CD4-positive, CD25-positive, alpha-beta regulatory T cell (primary cell): ENCODE results near the gene KLF3. TPM values are rescaled to one million over a fixed set of nuclear protein-coding genes. Genes with fewer than 3 reads are reported as not detected.

Experiments used
- ATAC-seq, 2 donors: fragments of 150-1000 bp; cut with Tn5 transposase; one replicate each; pipeline ENCODE4 v1.10.0; 2021; ENCODE audit warnings: low read depth in 2 of 2, moderate number of reproducible peaks in 2 of 2, moderate library complexity in 1 of 2
- DNase-seq, 3 donors: peaks; one replicate each; pipeline versions ENCODE4 v3.0.0 to v3.0.0-alpha.2; 2012 to 2022; ENCODE audit warnings: mixed read lengths in 1 of 3
- H3K27ac ChIP-seq: one replicate; pipeline ENCODE4 v1.7.0; 2013; ENCODE audit warnings: mild to moderate bottlenecking, low read length; ENCODE audit not compliant: insufficient read depth, poor library complexity, severe bottlenecking
- H3K27me3 ChIP-seq: one replicate; pipeline ENCODE4 v1.7.0; 2013; ENCODE audit warnings: low read length; ENCODE audit not compliant: control insufficient read depth, insufficient read depth
- H3K36me3 ChIP-seq: one replicate; pipeline ENCODE4 v1.7.0; 2013; ENCODE audit warnings: mild to moderate bottlenecking, low read length, moderate library complexity; ENCODE audit not compliant: control insufficient read depth, insufficient read depth
- H3K4me1 ChIP-seq: 2 replicates; pipeline ENCODE4 v1.7.0; 2013; ENCODE audit warnings: mild to moderate bottlenecking, low read length; ENCODE audit not compliant: insufficient read depth, control insufficient read depth, poor library complexity, severe bottlenecking
- H3K4me3 ChIP-seq: one replicate; pipeline ENCODE4 v1.7.0; 2013; ENCODE audit warnings: low read depth, mild to moderate bottlenecking, low read length, moderate library complexity
- H3K9me3 ChIP-seq, 2 experiments: 1 replicate in 1 of 2; 2 replicates in 1 of 2; pipeline ENCODE4 v1.7.0; 2013; ENCODE audit warnings: low read length in 2 of 2, mild to moderate bottlenecking in 1 of 2, moderate library complexity in 1 of 2; ENCODE audit not compliant: control insufficient read depth in 2 of 2
- H3K27ac Mint-ChIP-seq, 3 donors: one replicate each; pipeline ENCODE4 v1.8.0; 2020 to 2022; ENCODE audit warnings: mild to moderate bottlenecking in 3 of 3, mixed read lengths in 3 of 3, moderate library complexity in 2 of 3
- H3K27me3 Mint-ChIP-seq: one replicate; pipeline ENCODE4 v1.8.0; 2022; ENCODE audit warnings: mild to moderate bottlenecking, mixed read lengths
- H3K36me3 Mint-ChIP-seq: one replicate; pipeline ENCODE4 v1.8.0; 2020; ENCODE audit warnings: mixed read lengths
- H3K4me1 Mint-ChIP-seq, 4 donors: one replicate each; pipeline ENCODE4 v1.8.0; 2020 to 2022; ENCODE audit warnings: mixed read lengths in 4 of 4, mild to moderate bottlenecking in 1 of 4
- H3K4me3 Mint-ChIP-seq, 4 donors: one replicate each; pipeline ENCODE4 v1.8.0; 2020 to 2022; ENCODE audit warnings: mild to moderate bottlenecking in 4 of 4, mixed read lengths in 4 of 4, moderate library complexity in 3 of 4
- H3K9me3 Mint-ChIP-seq, 7 donors: one replicate each; pipeline ENCODE4 v1.8.0; 2020 to 2022; ENCODE audit warnings: mixed read lengths in 7 of 7, mild to moderate bottlenecking in 3 of 7, moderate library complexity in 2 of 7
- polyA plus RNA-seq, 4 donors: library from polyadenylated mRNA; unstranded; fragments of 300-500 nt; fragmentation: Illumina TruSeq; gene quantifications; one replicate each; pipeline ENCODE4 v1.2.3, GENCODE V29; 2021
- total RNA-seq: library from RNA; stranded (reverse); gene quantifications from one replicate; pipeline ENCODE4 v1.2.3, GENCODE V29; 2022

Gene KLF3
- total and polyA plus RNA-seq, 5 donors from 2014 or later = 74.9 to 126 (median 87.0) TPM

GRCh38 chr4:38723726-38724474 is 59.9 kb downstream of the KLF3 start:
- Mint-ChIP-seq H3K27ac (peak overlapping the region in 1 of 3 donors; percentile 16), H3K9me3 (no peaks in the 10 kb centered on the region), H3K4me3 (no peak overlapping the region), H3K4me1 (peaks cover 0 to 9% (median 2%) of the 10 kb centered on the region in 4 donors), H3K36me3 (no peaks in the 10 kb centered on the region), H3K27me3 (peaks cover 3% of the 10 kb centered on the region)
- Histone ChIP-seq H3K9me3 (no peaks in the 10 kb centered on the region), H3K27ac (no peak overlapping the region), H3K4me1 (no peaks in the 10 kb centered on the region), H3K4me3 (no peak overlapping the region), H3K36me3 (no peaks in the 10 kb centered on the region), H3K27me3 (no peaks in the 10 kb centered on the region)
- DNase-seq (no peak), ATAC-seq (no peak)

- Histone ChIP-seq H3K4me1 (no peaks in the 10 kb centered on the region), H3K27me3 (no peaks in the 10 kb centered on the region), H3K36me3 (no peaks in the 10 kb centered on the region), H3K4me3 (no peak overlapping the region), H3K27ac (no peak overlapping the region), H3K9me3 (no peaks in the 10 kb centered on the region)
- DNase-seq (no peak), ATAC-seq (no peak)
- peaks cover 8% of the 10 kb centered on the region for H3K27me3 Mint-ChIP-seq
- H3K4me1 Mint-ChIP-seq = peaks cover 0 to 11% (median 4%) of the 10 kb centered on the region in 4 donors
- H3K4me3 Mint-ChIP-seq = no peak overlapping the region
- no peaks in the 10 kb centered on the region for H3K36me3 Mint-ChIP-seq
- peak overlapping the region in 1 of 3 donors; percentile 16 for H3K27ac Mint-ChIP-seq
- H3K9me3 Mint-ChIP-seq = no peaks in the 10 kb centered on the region
Measured at GRCh38 chr4:38724475-38724808, 60.4 kb downstream of the KLF3 start.

GRCh38 chr4:38728631-38729141 is 64.7 kb downstream of the KLF3 start:
- H3K9me3 Mint-ChIP-seq = peaks cover 0 to 1% (median 0%) of the 10 kb centered on the region in 7 donors
- no peaks in the 10 kb centered on the region for H3K36me3 ChIP-seq
- H3K36me3 Mint-ChIP-seq = no peaks in the 10 kb centered on the region
- no peaks in the 10 kb centered on the region for H3K27me3 ChIP-seq
- no peak overlapping the region for H3K27ac ChIP-seq
- H3K9me3 ChIP-seq = no peaks in the 10 kb centered on the region
- no peak overlapping the region for H3K4me3 ChIP-seq
- peaks cover 14% of the 10 kb centered on the region for H3K27me3 Mint-ChIP-seq
- peaks cover 10% of the 10 kb centered on the region for H3K4me1 ChIP-seq
- H3K4me3 Mint-ChIP-seq = no peak overlapping the region
- DNase-seq = peak in 1 of 3 donors; percentile 34
- peak overlapping the region in 1 of 3 donors; percentile 51 for H3K27ac Mint-ChIP-seq
- H3K4me1 Mint-ChIP-seq = peaks cover 0 to 22% (median 12%) of the 10 kb centered on the region in 4 donors
- no peak for ATAC-seq

- Histone ChIP-seq H3K27ac (no peak overlapping the region), H3K9me3 (no peaks in the 10 kb centered on the region), H3K36me3 (no peaks in the 10 kb centered on the region), H3K4me1 (peaks cover 10% of the 10 kb centered on the region), H3K27me3 (no peaks in the 10 kb centered on the region), H3K4me3 (no peak overlapping the region)
- no peak for DNase-seq
- H3K4me3 Mint-ChIP-seq = no peak overlapping the region
- H3K9me3 Mint-ChIP-seq = peaks cover 0 to 2% (median 0%) of the 10 kb centered on the region in 7 donors
- peaks cover 14% of the 10 kb centered on the region for H3K27me3 Mint-ChIP-seq
- H3K27ac Mint-ChIP-seq = no peak overlapping the region
- H3K4me1 Mint-ChIP-seq = peaks cover 0 to 17% (median 11%) of the 10 kb centered on the region in 4 donors
- ATAC-seq = no peak
- no peaks in the 10 kb centered on the region for H3K36me3 Mint-ChIP-seq
Measured at GRCh38 chr4:38730493-38730829, 66.5 kb downstream of the KLF3 start.

- ATAC-seq (peak; percentile 73 to 77), DNase-seq (peak; percentile 69 to 81 (median 78))
- no peaks in the 10 kb centered on the region for H3K36me3 Mint-ChIP-seq
- H3K27me3 ChIP-seq = no peaks in the 10 kb centered on the region
- H3K27me3 Mint-ChIP-seq = peaks cover 14% of the 10 kb centered on the region
- no peaks in the 10 kb centered on the region for H3K36me3 ChIP-seq
- no peaks in the 10 kb centered on the region for H3K9me3 ChIP-seq
- no peak overlapping the region for H3K27ac ChIP-seq
- H3K4me1 ChIP-seq = peaks cover 10% of the 10 kb centered on the region
- H3K27ac Mint-ChIP-seq = peak overlapping the region in 1 of 3 donors; percentile 49
- H3K9me3 Mint-ChIP-seq = peaks cover 0 to 3% (median 0%) of the 10 kb centered on the region in 7 donors
- peak overlapping the region; percentile 54 for H3K4me3 ChIP-seq
- peak overlapping the region in 1 of 4 donors; percentile 6 for H3K4me3 Mint-ChIP-seq
- H3K4me1 Mint-ChIP-seq = peaks cover 0 to 17% (median 11%) of the 10 kb centered on the region in 4 donors
Measured at GRCh38 chr4:38730830-38731646, 67.0 kb downstream of the KLF3 start.

- Histone ChIP-seq H3K4me1 (peaks cover 10% of the 10 kb centered on the region), H3K27ac (no peak overlapping the region), H3K36me3 (no peaks in the 10 kb centered on the region), H3K27me3 (no peaks in the 10 kb centered on the region), H3K4me3 (no peak overlapping the region), H3K9me3 (no peaks in the 10 kb centered on the region)
- Mint-ChIP-seq H3K4me1 (peaks cover 0 to 16% (median 10%) of the 10 kb centered on the region in 4 donors), H3K4me3 (no peak overlapping the region), H3K36me3 (no peaks in the 10 kb centered on the region), H3K27me3 (peaks cover 13% of the 10 kb centered on the region), H3K9me3 (peaks cover 0 to 9% (median 0%) of the 10 kb centered on the region in 7 donors), H3K27ac (peak overlapping the region in 1 of 3 donors; percentile 56)
- DNase-seq (no peak), ATAC-seq (no peak)
Measured at GRCh38 chr4:38733663-38734062, 69.7 kb downstream of the KLF3 start.

GRCh38 chr4:38734446-38734845 is 70.4 kb downstream of the KLF3 start:
- H3K9me3 Mint-ChIP-seq = peaks cover 0 to 9% (median 0%) of the 10 kb centered on the region in 7 donors
- Histone ChIP-seq H3K27me3 (no peaks in the 10 kb centered on the region), H3K36me3 (no peaks in the 10 kb centered on the region), H3K27ac (no peak overlapping the region), H3K4me3 (no peak overlapping the region), H3K9me3 (no peaks in the 10 kb centered on the region), H3K4me1 (peaks cover 10% of the 10 kb centered on the region)
- peak overlapping the region in 1 of 3 donors; percentile 33 for H3K27ac Mint-ChIP-seq
- DNase-seq (no peak), ATAC-seq (no peak)
- no peaks in the 10 kb centered on the region for H3K36me3 Mint-ChIP-seq
- peaks cover 5% of the 10 kb centered on the region for H3K27me3 Mint-ChIP-seq
- H3K4me1 Mint-ChIP-seq = peaks cover 0 to 11% (median 8%) of the 10 kb centered on the region in 4 donors
- no peak overlapping the region for H3K4me3 Mint-ChIP-seq
